ENCODE measurements around the gene SIRT7.

Gene SIRT7, protein sequence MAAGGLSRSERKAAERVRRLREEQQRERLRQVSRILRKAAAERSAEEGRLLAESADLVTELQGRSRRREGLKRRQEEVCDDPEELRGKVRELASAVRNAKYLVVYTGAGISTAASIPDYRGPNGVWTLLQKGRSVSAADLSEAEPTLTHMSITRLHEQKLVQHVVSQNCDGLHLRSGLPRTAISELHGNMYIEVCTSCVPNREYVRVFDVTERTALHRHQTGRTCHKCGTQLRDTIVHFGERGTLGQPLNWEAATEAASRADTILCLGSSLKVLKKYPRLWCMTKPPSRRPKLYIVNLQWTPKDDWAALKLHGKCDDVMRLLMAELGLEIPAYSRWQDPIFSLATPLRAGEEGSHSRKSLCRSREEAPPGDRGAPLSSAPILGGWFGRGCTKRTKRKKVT

DNA sequence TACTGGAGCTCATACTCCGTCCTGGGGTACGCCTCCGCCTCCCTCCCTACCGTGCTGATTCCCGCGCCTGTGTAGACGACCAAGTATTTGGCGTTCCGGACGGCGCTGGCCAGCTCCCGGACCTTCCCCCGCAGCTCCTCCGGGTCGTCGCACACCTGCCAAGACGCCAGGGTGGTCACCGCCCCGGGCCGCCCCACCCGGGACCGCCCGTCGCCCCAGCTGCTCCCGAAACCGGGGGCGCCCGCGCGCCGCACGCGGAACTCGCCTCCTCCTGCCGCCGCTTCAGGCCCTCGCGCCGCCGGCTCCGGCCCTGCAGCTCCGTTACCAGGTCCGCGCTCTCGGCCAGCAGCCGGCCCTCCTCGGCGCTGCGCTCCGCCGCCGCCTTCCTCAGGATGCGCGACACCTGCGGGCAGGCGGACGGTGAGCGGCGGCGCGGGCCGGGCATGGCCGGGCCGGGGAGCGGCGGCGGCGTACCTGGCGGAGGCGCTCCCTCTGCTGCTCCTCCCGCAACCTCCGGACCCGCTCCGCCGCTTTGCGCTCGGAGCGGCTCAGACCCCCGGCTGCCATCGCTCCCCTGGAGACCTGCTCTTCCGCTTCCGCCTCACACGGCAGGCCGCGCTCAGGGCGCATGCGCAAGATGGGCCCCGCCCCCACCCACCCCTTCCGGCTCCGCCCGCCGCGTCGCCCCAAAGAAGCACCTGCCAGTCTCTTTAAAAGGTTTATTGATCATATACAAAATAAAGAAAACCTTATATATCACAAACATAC lies at the start of gene SIRT7:
Gene SIRT7 (minus strand): TSS at position 612 of the 768 bp plus-strand sequence. CDS start 45 bp downstream, at position 567.
- peak; percentile 35 for DNase-seq (ENCODE audit: low read depth)

DNA sequence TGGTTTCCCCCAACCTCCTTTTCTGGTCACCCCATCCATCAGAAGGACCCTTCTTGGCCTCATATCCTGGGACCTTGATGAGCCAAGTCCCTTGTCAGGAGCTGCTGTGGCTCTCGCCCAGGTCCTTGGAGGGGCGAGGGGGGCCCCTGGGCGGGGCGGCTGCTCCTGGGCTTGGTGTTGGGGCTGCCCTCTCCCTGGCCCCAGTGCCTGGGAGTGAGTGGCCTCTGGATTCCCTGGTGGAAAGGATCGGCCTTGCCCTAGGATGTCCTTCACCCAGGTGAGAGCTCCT lies 49.2 kb upstream of the SIRT7 start:
- no peak for DNase-seq (ENCODE audit: low read depth)

DNA sequence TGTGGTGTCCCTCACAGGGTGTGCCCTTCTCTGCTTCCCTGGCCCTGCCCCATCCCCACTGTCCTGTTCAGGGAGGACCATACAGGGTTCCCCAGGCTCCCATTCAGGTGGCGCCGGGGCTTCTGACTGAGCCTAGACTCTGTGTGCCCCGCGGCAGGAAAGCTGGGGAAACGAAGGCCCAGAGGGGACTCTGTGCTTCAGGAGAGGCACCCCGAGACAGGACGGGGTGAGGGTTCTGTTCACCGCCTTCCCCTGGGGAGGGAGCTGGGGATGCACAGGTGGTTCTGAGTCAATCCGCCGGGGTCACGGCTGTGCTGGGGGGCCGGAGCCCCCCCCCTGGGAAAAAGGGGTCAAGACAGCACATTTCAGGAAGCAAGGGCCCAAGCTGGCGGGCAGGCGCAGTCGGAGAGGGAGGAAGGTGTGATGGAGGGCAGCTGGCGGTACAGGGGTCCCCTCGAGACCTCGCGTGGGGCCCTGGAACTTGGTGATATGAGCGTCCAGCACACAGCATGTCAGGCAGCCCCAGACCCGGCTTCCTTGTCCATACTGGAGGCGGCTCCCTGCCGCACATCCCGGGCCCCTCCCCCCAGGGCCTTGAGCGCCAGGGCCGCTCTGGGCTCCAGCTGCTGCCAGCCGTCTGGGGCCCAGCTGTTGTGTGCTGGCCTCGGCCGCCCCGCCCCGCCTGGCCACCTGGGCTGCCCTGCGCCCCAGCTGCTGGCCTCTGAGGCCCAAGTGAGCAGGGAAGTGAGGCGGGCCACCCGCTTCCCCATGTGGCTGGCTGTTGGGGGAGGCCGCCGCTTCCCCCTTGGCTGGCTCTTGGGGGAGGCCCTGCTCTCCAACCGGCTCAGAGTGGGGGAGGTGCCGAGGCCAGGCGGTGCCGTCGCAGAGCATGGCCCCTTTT lies 48.6 kb upstream of the SIRT7 start:
- DNase-seq (ENCODE audit: low read depth), result no peak

DNA sequence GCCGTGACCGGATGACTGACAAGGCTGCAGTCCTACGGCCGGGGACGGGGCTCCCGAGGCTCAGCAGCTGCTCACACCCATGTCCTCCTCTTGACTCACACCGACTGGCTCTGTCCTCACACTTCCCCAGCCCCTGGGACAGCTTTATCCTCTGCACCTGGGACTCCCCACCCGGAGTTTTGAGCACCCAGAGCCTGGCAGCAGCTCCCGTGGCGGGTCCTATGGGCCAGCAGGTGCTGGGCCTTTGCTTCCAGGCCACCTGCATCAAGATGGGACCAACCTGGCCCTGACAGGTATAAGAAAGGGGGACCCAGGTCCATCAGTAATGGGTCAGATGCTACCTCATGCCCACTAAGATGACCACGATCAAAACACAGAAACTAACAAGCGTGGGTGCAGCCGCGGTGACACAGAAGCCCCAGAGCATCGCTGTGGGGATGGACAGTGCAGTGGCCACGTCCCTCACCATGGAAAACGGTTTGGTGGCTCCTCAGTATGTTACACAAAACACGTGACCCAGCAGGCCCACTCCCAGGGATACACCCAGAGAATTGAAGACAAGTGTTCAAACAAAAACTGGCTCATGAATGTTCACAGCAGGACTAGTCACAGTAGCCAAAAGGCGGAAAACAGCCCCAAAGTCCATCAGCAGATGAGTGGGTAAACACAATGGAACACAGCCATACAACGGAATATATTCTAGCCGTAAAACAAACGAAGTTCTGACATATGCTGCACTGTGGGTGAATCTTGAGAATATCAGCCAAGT lies 46.3 kb upstream of the SIRT7 start:
- DNase-seq (ENCODE audit: low read depth), result no peak

DNA sequence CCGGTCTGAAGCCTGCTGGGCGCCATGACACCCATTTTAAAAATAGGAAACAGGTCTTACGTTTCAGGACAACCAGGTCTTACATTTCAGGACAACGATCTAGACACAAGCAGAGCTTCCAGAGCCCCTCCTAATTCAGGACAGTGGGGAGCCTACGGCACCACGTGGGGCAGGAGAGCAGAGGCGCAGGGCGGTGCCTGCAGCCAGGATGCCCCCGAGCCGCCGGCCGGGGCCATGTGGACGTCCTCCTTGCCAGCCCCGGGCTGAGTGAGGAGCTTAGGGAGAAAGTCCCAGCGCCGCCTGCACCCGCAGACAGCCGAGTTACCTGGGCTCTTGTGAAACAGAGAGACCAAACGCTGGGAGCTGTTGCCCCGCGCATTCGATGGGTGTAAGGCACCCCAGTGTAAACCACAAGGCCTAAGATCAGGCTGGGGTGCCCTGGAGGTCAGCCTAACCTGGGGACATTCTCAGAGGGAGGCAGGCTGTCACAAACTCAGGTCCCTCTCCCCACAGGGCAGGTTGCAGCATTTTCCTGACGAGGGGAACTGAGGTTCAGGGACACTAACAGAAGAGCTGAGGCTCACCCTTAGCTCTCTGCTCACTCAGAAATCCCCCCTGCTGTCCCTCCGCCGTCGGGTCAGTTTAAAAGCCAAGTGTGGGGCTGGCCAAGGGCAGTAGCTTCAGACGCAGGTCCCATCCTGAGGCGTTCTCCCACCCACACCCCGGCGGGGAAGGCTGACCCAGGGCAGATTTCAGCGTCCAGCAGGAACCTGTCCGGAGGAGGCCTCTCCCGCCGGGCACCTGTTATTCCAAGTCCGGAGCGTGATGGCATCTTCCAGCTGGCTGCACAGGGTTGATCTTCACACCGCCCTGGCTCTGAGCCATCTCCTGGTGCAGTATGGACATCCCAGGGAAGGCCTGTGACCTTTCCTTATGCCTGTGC lies 44.8 kb upstream of the SIRT7 start:
- DNase-seq (ENCODE audit: low read depth), result no peak

DNA sequence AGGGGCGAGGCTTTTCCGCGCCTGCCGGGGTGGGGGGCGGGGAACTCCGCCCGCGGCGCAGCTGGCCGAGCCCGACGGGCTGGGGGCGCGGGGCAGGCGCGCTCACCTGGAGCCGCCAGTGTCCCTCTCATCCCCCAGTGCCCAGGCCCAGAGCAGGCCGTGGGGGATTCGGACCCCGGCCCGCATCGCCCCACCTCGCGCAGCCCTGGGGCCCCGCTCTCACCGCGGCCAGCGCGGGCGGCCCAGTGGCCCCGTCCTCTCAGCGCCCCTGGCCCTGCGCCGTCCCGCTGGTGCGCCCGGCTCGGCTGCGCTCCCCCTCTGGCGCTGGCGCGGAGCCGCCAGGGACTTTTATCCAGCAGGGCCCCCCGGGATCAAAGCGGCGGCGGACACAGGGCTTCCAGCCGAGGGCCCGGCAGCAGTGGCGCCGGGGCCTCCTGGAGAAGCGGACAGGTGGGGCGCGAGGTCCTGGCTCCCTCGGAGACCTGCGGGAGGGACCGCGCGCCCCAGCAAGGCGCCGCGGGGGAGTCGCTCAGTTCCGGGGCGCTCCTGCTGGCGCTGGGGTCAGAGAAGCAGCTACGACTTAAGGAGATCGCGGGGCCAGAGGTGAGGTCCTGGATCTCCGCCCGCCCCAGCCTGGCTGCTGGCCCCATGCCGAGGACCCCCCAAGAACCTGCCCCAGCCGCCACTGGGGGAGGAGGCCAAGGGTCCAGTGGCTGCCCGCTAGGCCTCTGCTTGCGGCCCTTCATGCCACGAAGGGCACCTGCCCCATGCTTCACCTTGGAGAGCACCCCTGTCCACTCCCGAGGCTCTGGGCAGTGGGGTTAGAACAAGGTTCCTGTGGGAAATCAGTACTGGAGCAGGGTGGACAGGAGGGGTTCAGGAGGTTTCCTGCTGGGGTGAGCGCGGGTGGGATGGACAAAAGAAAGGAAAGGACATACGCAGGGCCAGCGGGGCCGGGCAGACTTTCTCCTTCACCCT lies 43.8 kb upstream of the SIRT7 start:
- DNase-seq (ENCODE audit: low read depth), result no peak

DNA sequence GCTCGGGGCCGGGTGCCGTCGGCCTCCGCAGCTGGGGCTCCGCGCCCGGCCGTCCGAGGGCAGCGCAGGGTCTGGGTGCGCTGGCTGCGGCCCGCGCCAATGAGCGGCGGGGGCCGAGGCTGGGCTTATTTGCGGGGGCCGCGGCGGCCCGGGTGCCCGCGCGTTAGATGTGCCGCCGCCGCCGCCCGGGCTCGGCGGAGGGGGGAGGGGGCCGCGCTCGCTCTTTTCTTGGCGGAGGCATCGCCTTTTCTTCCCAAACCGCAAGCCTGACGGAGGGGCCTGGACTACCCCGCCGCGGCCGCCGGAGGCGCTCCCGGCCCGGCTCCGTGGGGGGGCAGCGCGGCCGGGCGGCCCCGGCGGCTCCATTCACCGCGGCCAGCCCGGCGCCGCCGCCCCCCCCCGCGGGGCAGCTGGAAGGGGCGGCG lies 43.1 kb upstream of the SIRT7 start, which contains the start of gene NOTUM:
Gene NOTUM (minus strand): TSS at position 101 of the 425 bp plus-strand sequence. CDS start 278 bp downstream, outside the sequence.
- DNase-seq (ENCODE audit: low read depth), result no peak

DNA sequence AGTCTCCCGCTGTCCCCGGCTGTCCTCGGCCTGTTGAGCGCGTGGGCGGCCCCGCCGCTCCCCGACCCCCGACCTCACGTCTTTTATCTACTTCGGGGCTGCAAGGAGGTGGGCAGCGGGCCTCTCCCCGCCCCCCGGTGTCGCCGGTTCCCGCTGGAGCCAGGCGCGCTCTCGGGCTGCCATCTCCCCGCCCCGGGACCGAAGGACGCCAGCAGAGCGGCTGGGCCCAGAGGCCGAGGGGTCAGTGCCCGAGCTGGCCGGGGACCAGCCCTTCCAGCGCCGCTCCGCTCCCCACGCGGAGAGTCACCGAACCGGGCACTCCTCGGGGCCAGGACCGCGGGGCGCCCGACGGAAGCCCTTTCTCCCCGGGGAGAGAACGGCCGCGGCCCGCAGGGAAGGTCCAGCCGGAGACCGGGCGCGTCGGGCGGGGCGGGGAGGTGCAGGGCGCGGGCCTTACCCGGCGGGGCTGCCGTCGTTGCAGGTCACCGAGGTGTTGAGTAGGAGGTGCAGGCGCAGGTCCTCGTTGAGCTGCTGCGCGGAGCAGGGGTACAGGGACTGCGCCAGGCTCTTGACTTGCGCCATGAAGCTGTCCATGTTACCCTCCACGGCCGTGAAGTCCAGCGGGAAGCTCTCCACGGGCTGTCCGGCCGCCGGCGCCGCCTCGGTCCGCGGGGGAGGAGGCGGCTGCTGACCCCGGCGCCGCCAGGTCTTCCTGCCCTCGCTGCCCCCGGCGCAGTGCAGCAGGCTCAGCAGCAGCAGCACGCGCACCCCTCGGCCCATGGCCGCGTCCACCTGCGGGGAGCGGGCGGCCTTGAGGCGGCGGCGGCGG lies 42.4 kb upstream of the SIRT7 start:
- no peak for DNase-seq (ENCODE audit: low read depth)

DNA sequence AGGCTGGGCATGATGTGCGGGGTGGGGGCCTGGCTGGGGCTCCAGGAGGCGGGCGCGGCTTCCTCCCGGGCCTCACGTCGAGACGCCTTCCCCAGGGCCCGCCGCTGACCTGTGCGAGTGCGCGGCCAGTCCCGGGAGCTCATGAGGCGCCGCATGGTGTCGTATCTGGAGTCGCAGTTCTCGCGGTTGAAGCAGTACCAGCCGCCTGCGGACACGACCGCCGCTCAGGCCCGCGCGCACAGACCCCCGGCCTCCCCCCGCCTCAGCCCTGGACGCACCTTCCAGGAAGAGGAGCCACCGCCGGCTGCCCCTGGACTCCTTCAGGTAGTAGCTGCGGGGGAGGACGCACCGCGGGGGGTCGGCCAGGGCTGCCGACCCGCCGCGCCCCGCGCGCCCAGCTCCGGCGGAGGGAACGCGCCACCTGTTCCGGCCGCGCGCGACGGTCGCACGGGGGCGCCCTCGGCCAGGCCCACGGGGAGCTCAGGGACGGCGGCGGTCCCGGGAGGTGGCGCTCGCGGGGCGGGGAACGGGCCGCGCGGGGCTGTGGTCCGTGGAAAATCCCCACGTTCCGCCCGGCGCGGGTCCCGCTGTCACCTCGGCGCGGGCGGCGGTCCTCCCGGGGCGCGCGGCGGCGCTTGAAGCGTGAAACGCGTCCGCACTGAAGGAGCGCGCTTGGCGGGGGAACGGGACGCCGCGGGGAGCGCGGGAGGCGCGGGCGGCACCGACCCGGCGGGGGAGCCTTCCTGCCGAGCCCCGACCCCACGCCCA lies 41.6 kb upstream of the SIRT7 start:
- no peak for DNase-seq (ENCODE audit: low read depth)

DNA sequence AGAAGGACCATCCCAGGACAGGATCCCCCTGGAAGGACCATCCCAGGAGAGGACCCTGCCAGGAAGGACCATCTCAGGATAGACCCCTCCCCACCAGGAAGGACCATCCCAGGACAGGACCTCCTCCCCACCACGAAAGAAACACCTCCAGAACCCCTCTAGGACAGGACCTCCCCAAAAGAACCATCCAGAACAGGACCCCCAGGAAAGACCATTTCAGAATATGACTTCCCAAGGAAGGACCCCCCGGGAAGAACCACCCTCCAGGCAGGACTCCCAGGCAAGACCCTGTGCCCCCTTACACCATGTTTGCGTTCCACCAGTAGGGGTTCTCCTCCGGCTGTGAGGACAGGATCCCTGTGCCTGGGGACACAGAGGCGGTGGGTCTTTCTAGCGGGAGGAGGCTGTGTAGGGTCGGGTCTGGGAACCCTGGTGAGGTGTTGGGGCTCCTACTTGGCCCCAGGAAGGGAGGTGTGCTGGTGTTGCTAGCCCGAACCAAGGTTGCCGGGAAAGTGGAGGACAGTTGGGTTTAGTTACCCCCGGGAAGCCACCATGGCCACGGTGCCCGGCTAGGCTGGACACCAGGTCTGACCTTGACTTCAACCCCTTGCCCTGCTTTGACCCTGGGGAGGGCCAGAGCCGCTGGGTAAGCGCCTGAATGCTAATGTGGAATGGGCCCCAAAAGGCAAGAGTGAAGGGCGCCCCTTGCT lies 40.8 kb upstream of the SIRT7 start:
- DNase-seq (ENCODE audit: low read depth), result no peak

DNA sequence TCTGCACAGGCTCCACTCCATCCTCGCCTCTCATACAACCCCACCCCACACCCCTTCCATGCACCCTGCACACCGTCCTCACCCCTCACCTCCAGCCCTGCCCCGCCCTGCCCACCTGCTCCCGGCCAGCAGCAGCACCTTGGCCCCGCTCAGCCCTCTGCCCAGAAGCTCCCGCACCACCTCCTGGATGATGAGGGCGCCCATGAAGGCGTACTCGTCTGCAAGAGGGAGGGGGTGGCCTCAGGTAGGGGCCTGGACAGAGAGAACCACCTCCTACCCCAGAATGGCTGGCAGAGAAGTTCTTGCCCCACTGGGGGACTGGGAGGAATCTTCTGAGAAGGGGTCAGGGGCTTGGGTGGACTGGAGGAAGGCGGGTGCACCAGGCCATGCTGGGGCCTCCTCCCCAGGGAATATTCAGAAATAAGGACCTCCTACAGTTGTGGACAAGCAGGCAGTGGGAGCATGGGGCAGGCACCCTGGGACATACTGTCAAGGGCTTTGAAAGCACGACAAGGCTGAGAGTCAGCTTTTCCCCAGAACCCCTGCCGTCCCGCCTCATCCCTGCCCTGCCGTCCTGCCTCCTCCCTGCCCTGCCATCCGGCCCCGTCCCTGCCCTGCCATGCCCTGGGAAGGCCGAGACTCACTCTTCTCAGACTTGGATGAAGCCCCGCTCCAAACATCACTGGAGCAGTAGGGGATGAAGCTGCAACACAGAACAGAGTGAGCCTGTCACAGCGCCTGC lies 39.9 kb upstream of the SIRT7 start:
- no peak for DNase-seq (ENCODE audit: low read depth)

DNA sequence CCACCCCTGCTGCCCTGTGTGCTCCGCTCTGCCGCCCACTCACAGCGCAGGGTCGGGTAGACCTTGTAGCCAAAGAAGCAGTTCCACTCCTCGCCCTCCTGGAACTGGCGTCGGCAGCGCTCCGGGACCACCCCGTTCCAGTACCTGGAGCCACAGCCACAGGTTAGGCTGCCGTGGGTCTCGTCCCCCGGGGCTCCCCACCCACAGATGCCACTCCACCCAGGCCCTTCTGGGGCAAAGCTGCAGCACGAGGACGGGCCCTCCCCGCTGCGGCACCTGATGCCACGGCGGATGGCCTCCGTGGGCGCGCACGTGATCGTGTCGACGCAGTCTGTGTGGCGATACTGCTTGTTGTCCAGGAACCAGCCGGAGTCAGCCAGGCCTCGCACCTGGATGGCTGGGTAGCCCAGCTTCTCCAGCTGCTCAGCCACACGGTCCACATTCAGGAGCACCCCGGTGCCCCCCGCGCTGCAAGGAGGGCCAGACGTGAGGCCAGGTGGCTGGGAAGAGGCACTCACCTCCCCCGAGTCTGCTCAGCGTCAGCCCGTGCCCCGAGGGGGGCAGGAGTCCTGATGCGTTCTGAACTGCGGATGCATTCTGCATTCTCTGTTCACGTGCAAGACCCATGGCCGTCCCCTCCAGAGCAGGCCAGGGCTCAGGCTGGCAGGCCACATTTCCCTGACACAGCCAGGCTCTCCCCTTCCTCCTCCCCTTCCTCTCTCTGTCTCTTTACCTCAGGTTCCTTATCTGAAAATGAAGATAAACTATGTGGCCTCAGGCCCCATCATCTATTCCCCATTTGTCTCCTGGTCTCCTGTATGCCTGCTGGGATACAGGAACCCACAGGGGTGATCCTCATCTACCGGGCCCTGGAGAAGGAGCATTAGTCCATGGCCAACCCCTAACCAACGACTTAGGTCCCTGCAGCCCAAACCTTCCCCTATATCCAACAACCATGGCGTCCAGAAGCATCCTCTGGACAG lies 38.9 kb upstream of the SIRT7 start:
- DNase-seq (ENCODE audit: low read depth), result no peak

DNA sequence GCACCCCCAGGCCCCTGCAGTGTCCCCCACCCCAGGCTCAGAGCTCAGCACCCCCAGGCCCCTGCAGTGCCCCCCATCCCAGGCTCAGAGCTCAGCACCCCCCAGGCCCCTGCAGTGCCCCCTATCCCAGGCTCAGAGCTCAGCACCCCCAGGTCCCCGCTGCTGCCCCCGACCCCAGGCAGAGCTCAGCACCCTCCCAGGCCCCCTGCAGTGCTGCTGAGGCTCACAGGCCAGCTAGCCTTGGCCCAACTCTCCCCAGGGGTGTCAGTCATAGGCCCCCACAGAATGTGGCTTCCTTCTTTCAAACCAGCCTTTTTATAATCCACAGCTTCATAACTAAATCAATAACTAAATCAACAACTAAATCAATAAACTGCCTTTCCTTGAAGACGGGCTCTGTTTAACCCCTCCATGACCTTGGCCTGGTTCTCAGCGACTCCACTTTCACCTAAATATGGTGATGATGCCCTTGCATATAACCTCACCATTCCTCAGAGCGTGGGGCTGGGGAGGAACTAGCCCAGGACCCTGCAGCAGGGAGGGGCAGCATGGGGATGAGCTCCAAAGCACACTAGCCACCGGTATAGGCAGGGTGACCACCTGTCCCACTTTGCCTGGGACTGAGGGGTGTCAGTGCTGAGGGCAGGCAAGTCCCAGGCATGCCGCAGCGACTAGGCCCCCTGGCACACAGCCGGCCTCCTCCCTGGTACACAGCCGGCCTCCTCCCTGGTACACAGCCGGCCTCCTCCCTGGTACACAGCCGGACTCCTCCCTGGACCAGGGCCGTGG lies 38.0 kb upstream of the SIRT7 start:
- no peak for DNase-seq (ENCODE audit: low read depth)

DNA sequence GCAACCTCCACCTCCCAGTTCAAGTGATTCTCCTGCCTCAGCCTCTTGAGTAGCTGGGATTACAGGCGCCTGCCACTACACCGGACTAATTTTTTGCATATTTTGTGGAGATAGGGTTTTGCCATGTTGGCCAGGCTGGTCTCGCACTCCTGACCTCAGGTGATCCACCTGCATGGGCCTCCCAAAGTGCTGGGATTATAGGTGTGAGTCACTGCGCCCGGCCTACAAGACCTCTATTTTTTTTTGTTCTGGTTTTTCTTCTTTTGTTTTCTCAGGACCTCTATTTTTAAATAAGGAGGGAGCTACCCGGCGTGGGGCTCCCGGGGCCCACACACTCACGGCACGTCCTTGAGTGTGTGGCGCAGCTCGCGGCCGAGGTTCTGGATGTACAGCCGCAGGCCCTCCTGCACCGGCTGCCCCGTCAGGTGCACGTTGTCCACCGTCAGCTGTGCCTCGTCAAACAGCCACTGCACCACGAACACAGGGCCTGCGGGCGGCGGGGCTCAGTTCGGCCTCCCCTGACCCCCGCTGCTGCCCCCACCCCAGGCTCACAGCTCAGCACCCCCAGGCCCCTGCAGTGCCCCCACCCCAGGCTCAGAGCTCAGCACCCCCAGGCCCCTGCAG lies 37.2 kb upstream of the SIRT7 start:
- DNase-seq (ENCODE audit: low read depth), result no peak
